Kidney epithelial cell (primary cell): ENCODE data around the gene ENPP3. TPM values are rescaled to one million over a fixed set of nuclear protein-coding genes. Genes with fewer than 3 reads are reported as not detected.

Source experiments
- DNase-seq: peaks from one replicate; pipeline ENCODE4 v3.0.0-alpha.2; 2010; ENCODE audit warnings: low read depth
- H3K27me3 ChIP-seq: 2 replicates; pipeline ENCODE4 v1.6.0; 2011; ENCODE audit warnings: low read length; ENCODE audit not compliant: control insufficient read depth, insufficient read depth
- H3K36me3 ChIP-seq: 2 replicates; pipeline ENCODE4 v1.5.1; 2011; ENCODE audit warnings: low read length; ENCODE audit not compliant: control insufficient read depth, insufficient read depth
- H3K4me3 ChIP-seq: 2 replicates; pipeline ENCODE4 v1.5.1; 2011; ENCODE audit warnings: low read depth, mild to moderate bottlenecking, control low read depth, low read length
- total RNA-seq: library from RNA; depleted of rRNA; stranded (reverse); fragments of >200 nt; gene quantifications from 2 replicates; pipeline ENCODE4 v1.2.3, GENCODE V29; 2015
- TF ChIP-seq, protein P1 (sequence below): IDR thresholded peaks from 2 replicates; pipeline ENCODE4 v1.5.1; 2011; ENCODE audit warnings: mild to moderate bottlenecking, moderate library complexity, low read length, control low read depth, inconsistent platforms; ENCODE audit not compliant: insufficient read depth, poor library complexity, severe bottlenecking

Gene ENPP3
- total RNA-seq, 1 donor from 2014 or later: not detected

DNA sequence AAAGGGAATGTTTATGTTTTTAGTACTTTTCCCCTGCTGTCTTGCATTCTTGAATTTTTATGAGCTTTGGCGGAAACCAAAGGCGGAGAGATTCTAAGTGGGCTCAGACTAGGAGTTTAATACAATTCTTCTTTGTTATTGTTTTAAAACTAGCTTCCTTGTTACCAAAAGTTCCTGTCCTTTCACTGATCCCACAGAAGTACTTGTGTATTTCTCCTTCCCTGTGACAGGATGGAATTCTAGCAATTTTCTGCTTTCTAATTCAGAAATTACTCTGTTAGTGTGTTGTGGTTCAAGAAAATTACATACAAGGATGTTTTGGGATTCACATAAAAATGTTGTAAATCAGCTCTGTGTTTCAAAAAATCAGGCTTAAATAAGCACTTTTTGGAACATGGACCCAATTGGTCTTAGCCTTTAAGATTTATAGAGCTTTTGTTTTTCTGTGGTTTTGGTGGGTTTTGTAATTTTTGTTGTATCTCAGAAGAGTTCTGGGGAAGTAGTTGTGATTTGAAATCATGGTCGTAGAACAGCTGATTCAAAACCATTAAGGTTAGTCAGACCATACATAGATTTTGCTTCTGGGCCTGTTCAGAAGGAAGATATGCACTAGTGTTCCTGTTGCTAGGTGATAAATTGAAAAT is 91.3 kb downstream of the ENPP3 start:
- no peaks in the 10 kb centered on the region for H3K27me3 ChIP-seq
- no peak for DNase-seq
- H3K4me3 ChIP-seq: no peak overlapping the region
- no peaks in the 10 kb centered on the region for H3K36me3 ChIP-seq
- TF ChIP-seq, protein P1, sequence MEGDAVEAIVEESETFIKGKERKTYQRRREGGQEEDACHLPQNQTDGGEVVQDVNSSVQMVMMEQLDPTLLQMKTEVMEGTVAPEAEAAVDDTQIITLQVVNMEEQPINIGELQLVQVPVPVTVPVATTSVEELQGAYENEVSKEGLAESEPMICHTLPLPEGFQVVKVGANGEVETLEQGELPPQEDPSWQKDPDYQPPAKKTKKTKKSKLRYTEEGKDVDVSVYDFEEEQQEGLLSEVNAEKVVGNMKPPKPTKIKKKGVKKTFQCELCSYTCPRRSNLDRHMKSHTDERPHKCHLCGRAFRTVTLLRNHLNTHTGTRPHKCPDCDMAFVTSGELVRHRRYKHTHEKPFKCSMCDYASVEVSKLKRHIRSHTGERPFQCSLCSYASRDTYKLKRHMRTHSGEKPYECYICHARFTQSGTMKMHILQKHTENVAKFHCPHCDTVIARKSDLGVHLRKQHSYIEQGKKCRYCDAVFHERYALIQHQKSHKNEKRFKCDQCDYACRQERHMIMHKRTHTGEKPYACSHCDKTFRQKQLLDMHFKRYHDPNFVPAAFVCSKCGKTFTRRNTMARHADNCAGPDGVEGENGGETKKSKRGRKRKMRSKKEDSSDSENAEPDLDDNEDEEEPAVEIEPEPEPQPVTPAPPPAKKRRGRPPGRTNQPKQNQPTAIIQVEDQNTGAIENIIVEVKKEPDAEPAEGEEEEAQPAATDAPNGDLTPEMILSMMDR: no peak

DNA sequence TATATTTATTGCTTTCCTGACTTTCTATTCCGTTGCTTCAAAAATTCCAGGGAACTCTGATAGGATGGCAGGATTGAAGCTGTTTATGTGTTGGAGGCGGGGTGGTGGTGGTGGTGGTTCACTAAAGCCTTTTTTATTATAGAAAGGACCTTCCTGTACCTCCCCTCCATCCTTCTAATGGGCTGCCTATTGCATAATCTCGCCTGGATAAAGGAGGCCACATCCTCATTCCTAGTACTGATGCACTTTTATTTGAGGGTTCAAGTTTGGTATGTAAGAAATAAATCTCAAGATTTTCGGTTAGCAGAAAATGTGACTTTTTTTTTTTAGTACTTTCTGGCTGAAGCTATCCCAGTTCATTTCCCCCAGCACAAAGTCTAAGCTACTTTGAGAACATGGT is 92.4 kb downstream of the ENPP3 start:
- H3K27me3 ChIP-seq: no peaks in the 10 kb centered on the region
- no peak overlapping the region for H3K4me3 ChIP-seq
- no peaks in the 10 kb centered on the region for H3K36me3 ChIP-seq
- TF ChIP-seq, protein P1: no peak
- DNase-seq: no peak

DNA sequence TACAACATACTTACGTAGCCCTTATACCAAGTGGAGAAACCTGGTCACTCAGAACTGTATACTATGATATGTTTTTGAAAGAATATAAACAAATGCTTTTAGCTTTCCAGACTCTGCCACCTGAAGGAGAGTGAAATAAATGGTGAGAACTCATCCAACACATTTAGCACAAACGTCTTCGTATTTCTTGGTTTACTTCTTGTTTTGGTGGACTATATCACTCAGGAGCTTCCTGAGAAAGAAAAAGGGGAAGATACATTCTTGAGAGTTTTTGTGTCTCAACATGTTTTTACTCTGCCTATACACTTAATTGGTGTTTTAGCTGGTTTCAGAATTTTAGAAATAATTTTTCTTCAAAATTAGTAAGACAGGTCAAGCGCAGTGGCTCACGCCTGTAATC is 93.2 kb downstream of the ENPP3 start:
- DNase-seq: no peak
- Histone ChIP-seq H3K36me3 (no peaks in the 10 kb centered on the region), H3K4me3 (no peak overlapping the region), H3K27me3 (no peaks in the 10 kb centered on the region)
- TF ChIP-seq, protein P1: no peak

DNA sequence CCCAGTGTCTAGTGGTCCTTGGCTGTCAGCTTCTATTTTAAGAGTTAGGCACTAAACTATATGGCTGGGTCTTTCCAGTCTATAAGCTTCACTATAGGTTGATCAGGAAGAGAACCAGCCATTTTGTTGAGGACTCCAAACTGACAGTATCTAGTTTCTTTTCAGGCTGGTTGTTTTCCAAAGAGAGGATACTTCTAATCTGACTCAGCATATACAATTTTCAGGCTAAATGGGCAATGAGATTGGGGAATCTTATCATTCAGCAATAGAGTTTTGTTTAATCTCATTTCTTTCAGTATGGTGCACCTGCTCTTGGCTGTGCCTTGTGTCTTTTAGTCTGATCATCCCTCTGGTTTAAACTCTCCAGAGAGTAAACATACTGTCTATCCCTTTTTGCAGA is 94.1 kb downstream of the ENPP3 start:
- no peaks in the 10 kb centered on the region for H3K27me3 ChIP-seq
- TF ChIP-seq, protein P1: no peak
- DNase-seq: no peak
- H3K4me3 ChIP-seq: no peak overlapping the region
- no peaks in the 10 kb centered on the region for H3K36me3 ChIP-seq

DNA sequence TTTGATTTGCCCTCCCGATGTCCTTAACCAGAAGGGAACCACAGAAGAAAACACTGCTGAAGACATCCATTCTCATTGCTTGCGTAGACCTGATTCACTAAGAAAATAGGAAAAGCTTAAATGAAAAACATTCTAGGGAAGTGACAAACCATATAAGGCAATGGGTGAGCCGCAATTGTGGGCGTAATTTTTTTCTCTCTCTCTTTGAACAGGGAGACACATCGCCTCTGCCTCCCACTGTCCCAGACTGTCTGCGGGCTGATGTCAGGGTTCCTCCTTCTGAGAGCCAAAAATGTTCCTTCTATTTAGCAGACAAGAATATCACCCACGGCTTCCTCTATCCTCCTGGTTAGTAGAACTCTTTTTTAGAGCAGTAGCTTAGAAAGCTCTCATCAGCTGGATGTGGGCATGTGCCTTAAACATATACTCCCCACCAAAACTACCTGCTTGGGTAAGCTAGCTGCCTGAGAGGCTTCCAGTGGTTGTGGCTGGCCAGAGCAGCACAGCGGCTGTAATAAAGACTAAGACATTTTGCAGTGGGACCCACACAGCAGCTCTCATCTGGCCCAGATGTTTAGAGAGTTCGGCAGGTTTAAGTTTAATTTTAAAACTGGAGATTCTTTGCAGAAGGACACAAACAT is 96.4 kb downstream of the ENPP3 start:
- Histone ChIP-seq H3K27me3 (no peaks in the 10 kb centered on the region), H3K4me3 (no peak overlapping the region), H3K36me3 (no peaks in the 10 kb centered on the region)
- TF ChIP-seq, protein P1: no peak
- peak; percentile 44 for DNase-seq
